Sigmoid colon (tissue), 7 donors: ENCODE data around the gene PLXND1. TPM values are rescaled to one million over a fixed set of nuclear protein-coding genes. Genes with fewer than 3 reads are reported as not detected.
"Not testable (repeated sequence)": the region's sequence is repeated elsewhere in the genome, so short reads cannot be mapped to it uniquely, and the experiment has no call there.

Source experiments
- DNase-seq: peaks from one replicate; pipeline ENCODE4 v3.0.0-alpha.2; 2019
- H3K27ac ChIP-seq, 4 donors: fragments of 200-600 bp; sonication (generic); one replicate each; pipeline ENCODE4 v1.5.1; 2016 to 2019; ENCODE audit warnings: mild to moderate bottlenecking in 1 of 4
- H3K27me3 ChIP-seq, 3 donors: fragments of 200-600 bp; sonication (generic); one replicate each; pipeline ENCODE4 v1.5.1; 2019; ENCODE audit warnings: mild to moderate bottlenecking in 1 of 3
- H3K36me3 ChIP-seq, 4 donors: fragments of 200-600 bp; sonication (generic); one replicate each; pipeline ENCODE4 v1.5.1; 2016 to 2019
- H3K4me1 ChIP-seq, 4 donors: fragments of 200-600 bp; sonication (generic); one replicate each; pipeline ENCODE4 v1.5.1; 2017 to 2019
- H3K4me3 ChIP-seq, 4 donors: fragments of 200-600 bp; sonication (generic); one replicate each; pipeline ENCODE4 v1.5.1; 2017 to 2019; ENCODE audit warnings: mild to moderate bottlenecking in 2 of 4, moderate library complexity in 1 of 4
- H3K9me3 ChIP-seq, 4 donors: fragments of 200-600 bp in 3 of 4; sonication (generic) in 3 of 4; one replicate each; pipeline versions ENCODE4 v1.5.1 to v1.6.1; 2013 to 2019
- CTCF ChIP-seq, 4 experiments: fragments of 450-650 bp in 3 of 4; fragments of 200-600 bp in 1 of 4; IDR thresholded peaks; one replicate each; pipeline ENCODE4 v1.5.1; 2016 to 2019; ENCODE audit warnings: antibody characterized with exemption in 4 of 4, mild to moderate bottlenecking in 3 of 4, moderate library complexity in 2 of 4
- EP300 ChIP-seq, 4 donors: sonication (generic); formaldehyde crosslinking; IDR thresholded peaks; one replicate each; pipeline ENCODE4 v1.6.1; 2017; ENCODE audit warnings: antibody characterized with exemption in 4 of 4
- POLR2A ChIP-seq, 2 donors: fragments of 450-650 bp; IDR thresholded peaks; one replicate each; pipeline ENCODE4 v1.6.1; 2016; ENCODE audit warnings: antibody characterized with exemption in 2 of 2, mild to moderate bottlenecking in 2 of 2, moderate library complexity in 2 of 2
- POLR2AphosphoS5 ChIP-seq, 4 donors: sonication (generic); formaldehyde crosslinking; IDR thresholded peaks; one replicate each; pipeline ENCODE4 v1.6.1; 2017; ENCODE audit warnings: antibody characterized with exemption in 4 of 4
- WGBS, 2 donors: extraction: QIAGEN DNeasy Blood & Tissue Kit; methylation state at CpG; one replicate each; pipeline ENCODE4 v1.1.7; 2013; 5-methylcytosine and 5-hydroxymethylcytosine counted together
- intact Hi-C: fragments of 100-400 bp; cut with DNase I; formaldehyde crosslinking; loops from one replicate; pipeline ENCODE4 v1.15.1; 2023
- polyA plus RNA-seq, 3 donors: library from polyadenylated mRNA; stranded (reverse); fragments of 200-250 nt; gene quantifications; one replicate each; pipeline ENCODE4 v1.2.3, GENCODE V29; 2013
- total RNA-seq, 4 donors: library from RNA; depleted of rRNA; stranded (reverse); fragments of >200 nt; gene quantifications; one replicate each; pipeline ENCODE4 v1.1.0, GENCODE V29; 2016
- donor health status: healthy with polysubstance abuse.
- donor health status: Bipolar disorder and iron deficiency.
- donor health status: healthy.

Gene PLXND1
- total and polyA plus RNA-seq, 7 donors = 9.6 to 77.0 (median 42.0) TPM

GRCh38 chr3:129612534-129613366 lies 6.3 kb upstream of the PLXND1 start:
- Histone ChIP-seq H3K4me1 (peaks cover 0 to 33% (median 16%) of the 10 kb centered on the region in 4 donors), H3K4me3 (no peak overlapping the region), H3K9me3 (no peaks in the 10 kb centered on the region), H3K36me3 (no peaks in the 10 kb centered on the region), H3K27me3 (no peaks in the 10 kb centered on the region), H3K27ac (peak overlapping the region; percentile 47 to 57 (median 50))
- intact Hi-C loops = no loop called here
- no peak for TF ChIP-seq EP300 (IDR thresholded peaks at IDR 0.05)
- WGBS, 2 donors = 71 to 74% methylated on average over 16 of the region's 16 CpGs
- DNase-seq = no peak

- Histone ChIP-seq H3K4me3 (no peak overlapping the region), H3K9me3 (no peaks in the 10 kb centered on the region), H3K4me1 (peaks cover 0 to 40% (median 24%) of the 10 kb centered on the region in 4 donors), H3K27me3 (no peaks in the 10 kb centered on the region), H3K36me3 (no peaks in the 10 kb centered on the region), H3K27ac (peak overlapping the region; percentile 47 to 57 (median 50))
- intact Hi-C loops = no loop called here
- no peak for TF ChIP-seq EP300 (IDR thresholded peaks at IDR 0.05)
- peak in 2 of 4 donors; percentile 21 for TF ChIP-seq POLR2AphosphoS5 (IDR thresholded peaks at IDR 0.05)
- 61 to 63% methylated on average over 25 of the region's 25 CpGs for WGBS, 2 donors
- no peak for DNase-seq
Measured at GRCh38 chr3:129611812-129612533, 5.5 kb upstream of the PLXND1 start.

- no peaks in the 10 kb centered on the region for H3K36me3 ChIP-seq
- H3K4me3 ChIP-seq = no peak overlapping the region
- no peak for TF ChIP-seq CTCF (IDR thresholded peaks at IDR 0.05)
- TF ChIP-seq POLR2AphosphoS5 (IDR thresholded peaks at IDR 0.05) = no peak
- TF ChIP-seq EP300 (IDR thresholded peaks at IDR 0.05) = no peak
- TF ChIP-seq POLR2A (IDR thresholded peaks at IDR 0.05) = no peak
- WGBS, 2 donors = 85 to 86% methylated on average over 9 of the region's 9 CpGs
- H3K4me1 ChIP-seq = peaks cover 0 to 37% (median 22%) of the 10 kb centered on the region in 4 donors
- intact Hi-C loops = no loop called here
- H3K27me3 ChIP-seq = no peaks in the 10 kb centered on the region
- H3K9me3 ChIP-seq = no peaks in the 10 kb centered on the region
- H3K27ac ChIP-seq = peak overlapping the region; percentile 47 to 57 (median 50)
- DNase-seq = no peak
Measured at GRCh38 chr3:129611446-129611800, 4.9 kb upstream of the PLXND1 start.

- H3K4me3 ChIP-seq, intact Hi-C loops, H3K27me3 ChIP-seq, DNase-seq, H3K36me3 ChIP-seq, H3K9me3 ChIP-seq: not testable (repeated sequence)
- WGBS, 2 donors = 92 to 93% methylated on average over 11 of the region's 11 CpGs
- peaks cover 0 to 36% (median 24%) of the 10 kb centered on the region in 4 donors for H3K4me1 ChIP-seq
- peak overlapping the region; percentile 47 to 57 (median 50) for H3K27ac ChIP-seq
Measured at GRCh38 chr3:129610794-129611445, 4.4 kb upstream of the PLXND1 start.

GRCh38 chr3:129610276-129610675 lies 3.8 kb upstream of the PLXND1 start:
- DNase-seq = no peak
- H3K9me3 ChIP-seq = no peaks in the 10 kb centered on the region
- peaks cover 0 to 40% (median 27%) of the 10 kb centered on the region in 4 donors for H3K4me1 ChIP-seq
- H3K36me3 ChIP-seq = no peaks in the 10 kb centered on the region
- H3K27ac ChIP-seq = peak overlapping the region in 2 of 4 donors; percentile 30 to 35
- H3K4me3 ChIP-seq = no peak overlapping the region
- 51 to 69% methylated on average over 10 of the region's 10 CpGs for WGBS, 2 donors
- peaks cover 0 to 10% (median 0%) of the 10 kb centered on the region in 3 donors for H3K27me3 ChIP-seq
- intact Hi-C loops = no loop called here
- TF ChIP-seq CTCF (IDR thresholded peaks at IDR 0.05) (no peak), POLR2AphosphoS5 (IDR thresholded peaks at IDR 0.05) (no peak), EP300 (IDR thresholded peaks at IDR 0.05) (no peak), POLR2A (IDR thresholded peaks at IDR 0.05) (no peak)
